Measurements from ENCODE around the gene YAE1.

Gene YAE1, protein sequence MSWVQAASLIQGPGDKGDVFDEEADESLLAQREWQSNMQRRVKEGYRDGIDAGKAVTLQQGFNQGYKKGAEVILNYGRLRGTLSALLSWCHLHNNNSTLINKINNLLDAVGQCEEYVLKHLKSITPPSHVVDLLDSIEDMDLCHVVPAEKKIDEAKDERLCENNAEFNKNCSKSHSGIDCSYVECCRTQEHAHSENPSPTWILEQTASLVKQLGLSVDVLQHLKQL

DNA sequence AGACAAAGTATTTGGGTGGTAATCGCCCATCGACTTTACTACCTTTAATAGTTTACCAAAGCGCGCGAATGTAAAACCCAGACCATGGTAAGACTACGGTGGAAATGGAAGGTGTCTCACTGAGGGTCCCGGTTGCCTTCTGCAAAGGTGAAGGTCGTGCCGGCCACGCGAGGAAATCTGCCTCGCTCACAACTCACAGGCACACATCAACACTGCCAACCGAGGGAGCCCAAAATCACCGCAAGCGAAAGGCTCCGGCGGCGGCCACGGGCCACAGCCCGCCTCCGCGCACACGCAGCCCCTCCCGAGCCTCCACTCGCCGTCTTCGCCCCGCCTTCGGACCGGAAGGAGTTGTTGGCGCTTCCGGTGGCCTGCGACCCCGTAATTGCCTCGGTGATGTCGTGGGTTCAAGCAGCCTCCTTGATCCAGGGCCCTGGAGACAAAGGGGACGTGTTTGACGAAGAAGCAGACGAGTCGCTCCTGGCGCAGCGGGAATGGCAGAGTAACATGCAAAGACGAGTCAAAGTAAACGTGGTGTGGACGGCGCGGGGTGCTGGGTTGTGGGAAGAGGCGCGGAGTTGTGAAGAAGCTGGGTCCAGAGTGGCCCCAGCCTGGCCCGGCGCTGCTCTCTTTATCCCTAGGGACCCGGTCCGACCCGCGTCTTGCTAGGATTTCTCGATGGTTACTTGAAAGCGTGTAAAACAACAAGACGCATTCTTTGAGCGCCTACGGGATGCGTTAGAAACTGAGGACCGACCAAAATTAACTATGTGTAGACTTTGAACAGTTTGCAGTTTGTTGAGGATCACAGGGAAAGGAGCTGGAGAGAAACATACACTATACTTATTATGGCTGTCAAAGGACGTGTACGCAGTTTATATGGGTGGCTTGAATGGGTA lies at the start of gene YAE1:
Gene YAE1 (plus strand): TSS at position 382 of the 899 bp plus-strand sequence. CDS start 15 bp downstream, at position 397.
- peak within 1 kb of the TSS; percentile 95 for H3K9ac ChIP-seq (ENCODE audit: insufficient read length, low read depth)
- DNase-seq (ENCODE audit: low read depth, low spot score), result peak; percentile 89
- peak within 1 kb of the TSS; percentile 90 for H3K4me3 ChIP-seq (ENCODE audit: insufficient read length, low read depth)
- no peak for TF ChIP-seq ZNF274 (IDR thresholded peaks at IDR 0.05; ENCODE audit: low read depth, low read length)
- no peak for TF ChIP-seq SUZ12 (IDR thresholded peaks at IDR 0.05; ENCODE audit: extremely low read depth, insufficient read depth, insufficient read length)
- TF ChIP-seq YY1 (IDR thresholded peaks at IDR 0.05; ENCODE audit: insufficient read depth, insufficient read length), result peak; percentile 23
- no peaks in the 10 kb centered on the region for H3K9me3 ChIP-seq (ENCODE audit: insufficient read depth, low read length)
- H3K4me1 ChIP-seq (ENCODE audit: insufficient read depth, insufficient read length), result no peaks in the 10 kb centered on the region
- H3K36me3 ChIP-seq (ENCODE audit: insufficient read depth, insufficient read length, low read length), result peaks cover 23% of the 10 kb centered on the region
- H3K27me3 ChIP-seq (ENCODE audit: insufficient read depth, insufficient read length), result no peaks in the 10 kb centered on the region

GRCh38 chr7:39516498-39516897 lies 49.7 kb upstream of the YAE1 start:
- Histone ChIP-seq H3K4me3 (ENCODE audit: insufficient read length, low read depth) (no peak overlapping the region), H3K36me3 (ENCODE audit: insufficient read depth, insufficient read length, low read length) (no peaks in the 10 kb centered on the region), H3K4me1 (ENCODE audit: insufficient read depth, insufficient read length) (no peaks in the 10 kb centered on the region), H3K27me3 (ENCODE audit: insufficient read depth, insufficient read length) (no peaks in the 10 kb centered on the region), H3K9me3 (ENCODE audit: insufficient read depth, low read length) (no peaks in the 10 kb centered on the region), H3K9ac (ENCODE audit: insufficient read length, low read depth) (no peak overlapping the region)
- DNase-seq (ENCODE audit: low read depth, low spot score), result no peak
- no peak for TF ChIP-seq YY1 (IDR thresholded peaks at IDR 0.05; ENCODE audit: insufficient read depth, insufficient read length)
- no peak for TF ChIP-seq ZNF274 (IDR thresholded peaks at IDR 0.05; ENCODE audit: low read depth, low read length)

DNA sequence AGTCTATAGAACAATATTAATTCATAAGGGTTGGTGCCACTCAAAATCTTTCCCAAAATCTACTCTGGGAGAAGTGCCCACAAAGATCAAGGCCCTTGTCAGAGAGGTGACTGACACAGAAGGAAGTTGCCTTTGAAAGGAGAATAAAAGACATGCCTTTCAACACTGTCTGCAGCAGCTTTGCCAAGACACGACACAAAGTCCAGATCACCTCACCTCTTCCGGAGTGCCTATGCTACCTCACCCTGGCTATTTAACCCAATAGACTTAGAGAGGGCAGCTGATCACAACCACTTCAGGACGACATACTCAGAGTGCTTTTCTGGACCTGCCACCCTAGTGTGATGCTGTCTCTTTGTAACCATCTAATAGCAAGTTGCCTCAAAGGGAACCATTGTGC lies 49.0 kb upstream of the YAE1 start:
- Histone ChIP-seq H3K9ac (ENCODE audit: insufficient read length, low read depth) (no peak overlapping the region), H3K4me1 (ENCODE audit: insufficient read depth, insufficient read length) (no peaks in the 10 kb centered on the region), H3K9me3 (ENCODE audit: insufficient read depth, low read length) (no peaks in the 10 kb centered on the region), H3K27me3 (ENCODE audit: insufficient read depth, insufficient read length) (no peaks in the 10 kb centered on the region), H3K36me3 (ENCODE audit: insufficient read depth, insufficient read length, low read length) (no peaks in the 10 kb centered on the region), H3K4me3 (ENCODE audit: insufficient read length, low read depth) (no peak overlapping the region)
- DNase-seq (ENCODE audit: low read depth, low spot score), result no peak
- TF ChIP-seq SUZ12 (IDR thresholded peaks at IDR 0.05; ENCODE audit: extremely low read depth, insufficient read depth, insufficient read length) (no peak), ZNF274 (IDR thresholded peaks at IDR 0.05; ENCODE audit: low read depth, low read length) (no peak), YY1 (IDR thresholded peaks at IDR 0.05; ENCODE audit: insufficient read depth, insufficient read length) (no peak)

GRCh38 chr7:39525926-39526325 lies 40.3 kb upstream of the YAE1 start:
- Histone ChIP-seq H3K4me3 (ENCODE audit: insufficient read length, low read depth) (no peak overlapping the region), H3K9me3 (ENCODE audit: insufficient read depth, low read length) (no peaks in the 10 kb centered on the region), H3K36me3 (ENCODE audit: insufficient read depth, insufficient read length, low read length) (no peaks in the 10 kb centered on the region), H3K4me1 (ENCODE audit: insufficient read depth, insufficient read length) (no peaks in the 10 kb centered on the region), H3K27me3 (ENCODE audit: insufficient read depth, insufficient read length) (no peaks in the 10 kb centered on the region), H3K9ac (ENCODE audit: insufficient read length, low read depth) (no peak overlapping the region)
- no peak for TF ChIP-seq YY1 (IDR thresholded peaks at IDR 0.05; ENCODE audit: insufficient read depth, insufficient read length)
- TF ChIP-seq SUZ12 (IDR thresholded peaks at IDR 0.05; ENCODE audit: extremely low read depth, insufficient read depth, insufficient read length), result no peak
- TF ChIP-seq ZNF274 (IDR thresholded peaks at IDR 0.05; ENCODE audit: low read depth, low read length), result no peak
- no peak for DNase-seq (ENCODE audit: low read depth, low spot score)

DNA sequence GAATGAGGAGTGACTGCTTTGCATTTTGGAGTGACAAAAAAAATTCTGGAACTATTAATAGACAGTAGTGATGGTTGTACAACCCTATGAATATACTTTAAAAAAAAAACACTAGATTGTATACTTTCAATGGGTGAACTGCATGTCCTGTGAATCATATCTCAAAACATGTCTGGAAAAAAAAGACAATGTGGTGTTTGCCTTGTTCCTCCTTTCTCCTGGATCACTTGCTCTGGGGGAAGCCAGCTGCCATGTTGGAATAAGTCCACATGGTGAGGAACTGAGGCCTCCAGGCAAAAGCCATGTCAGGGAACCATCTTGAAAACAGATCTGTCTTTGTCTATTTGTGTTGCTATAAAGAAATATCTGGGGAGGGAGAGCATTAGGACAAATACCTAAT lies 39.5 kb upstream of the YAE1 start:
- H3K27me3 ChIP-seq (ENCODE audit: insufficient read depth, insufficient read length), result no peaks in the 10 kb centered on the region
- no peak for DNase-seq (ENCODE audit: low read depth, low spot score)
- H3K9ac ChIP-seq (ENCODE audit: insufficient read length, low read depth), result no peak overlapping the region
- TF ChIP-seq ZNF274 (IDR thresholded peaks at IDR 0.05; ENCODE audit: low read depth, low read length), result no peak
- no peak for TF ChIP-seq YY1 (IDR thresholded peaks at IDR 0.05; ENCODE audit: insufficient read depth, insufficient read length)
- no peak for TF ChIP-seq SUZ12 (IDR thresholded peaks at IDR 0.05; ENCODE audit: extremely low read depth, insufficient read depth, insufficient read length)
- H3K4me3 ChIP-seq (ENCODE audit: insufficient read length, low read depth), result no peak overlapping the region
- H3K9me3 ChIP-seq (ENCODE audit: insufficient read depth, low read length), result no peaks in the 10 kb centered on the region
- H3K4me1 ChIP-seq (ENCODE audit: insufficient read depth, insufficient read length), result no peaks in the 10 kb centered on the region
- no peaks in the 10 kb centered on the region for H3K36me3 ChIP-seq (ENCODE audit: insufficient read depth, insufficient read length, low read length)

DNA sequence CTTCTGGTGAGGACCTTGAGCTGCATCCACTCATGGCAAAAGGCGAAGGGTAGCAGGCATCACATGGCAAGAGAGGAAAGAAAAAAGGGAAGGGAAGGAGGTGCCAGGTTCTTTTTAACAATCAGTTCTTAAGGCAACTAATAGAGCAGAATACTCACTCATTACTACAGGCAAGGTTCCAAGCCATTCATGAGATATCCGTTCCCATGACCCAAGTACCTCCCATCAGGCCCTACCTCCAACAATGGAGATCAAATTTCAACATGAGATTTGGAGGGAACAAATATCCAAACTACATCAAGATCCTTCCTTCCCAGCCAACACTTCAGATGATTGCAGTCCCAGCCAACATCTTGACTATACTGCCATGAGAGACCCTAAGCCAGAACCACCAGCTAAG lies 38.9 kb upstream of the YAE1 start:
- Histone ChIP-seq H3K9me3 (ENCODE audit: insufficient read depth, low read length) (no peaks in the 10 kb centered on the region), H3K36me3 (ENCODE audit: insufficient read depth, insufficient read length, low read length) (no peaks in the 10 kb centered on the region), H3K27me3 (ENCODE audit: insufficient read depth, insufficient read length) (no peaks in the 10 kb centered on the region), H3K4me1 (ENCODE audit: insufficient read depth, insufficient read length) (no peaks in the 10 kb centered on the region), H3K4me3 (ENCODE audit: insufficient read length, low read depth) (no peak overlapping the region), H3K9ac (ENCODE audit: insufficient read length, low read depth) (no peak overlapping the region)
- TF ChIP-seq ZNF274 (IDR thresholded peaks at IDR 0.05; ENCODE audit: low read depth, low read length) (no peak), YY1 (IDR thresholded peaks at IDR 0.05; ENCODE audit: insufficient read depth, insufficient read length) (no peak), SUZ12 (IDR thresholded peaks at IDR 0.05; ENCODE audit: extremely low read depth, insufficient read depth, insufficient read length) (no peak)
- no peak for DNase-seq (ENCODE audit: low read depth, low spot score)

DNA sequence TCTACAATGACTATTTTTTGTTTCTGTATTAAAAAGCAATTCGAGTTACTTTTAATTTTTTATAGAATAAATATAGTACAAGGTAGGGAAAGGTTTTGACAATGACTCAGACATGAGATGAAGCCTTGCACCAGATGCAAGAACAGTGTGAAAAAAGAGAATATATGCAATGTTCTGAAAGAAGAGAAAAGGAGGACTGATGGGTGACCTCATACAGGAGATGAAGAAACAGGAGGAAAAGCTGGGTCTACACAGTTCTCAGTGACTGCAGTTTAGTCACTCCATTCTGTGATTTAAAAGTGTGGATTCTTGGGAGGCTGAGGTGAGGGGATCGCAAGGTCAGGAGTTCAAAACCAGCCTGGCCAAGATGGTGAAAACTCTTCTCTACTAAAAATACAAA lies 38.3 kb upstream of the YAE1 start:
- Histone ChIP-seq H3K9ac (ENCODE audit: insufficient read length, low read depth) (no peak overlapping the region), H3K4me3 (ENCODE audit: insufficient read length, low read depth) (no peak overlapping the region), H3K4me1 (ENCODE audit: insufficient read depth, insufficient read length) (no peaks in the 10 kb centered on the region), H3K9me3 (ENCODE audit: insufficient read depth, low read length) (no peaks in the 10 kb centered on the region), H3K27me3 (ENCODE audit: insufficient read depth, insufficient read length) (no peaks in the 10 kb centered on the region), H3K36me3 (ENCODE audit: insufficient read depth, insufficient read length, low read length) (no peaks in the 10 kb centered on the region)
- DNase-seq (ENCODE audit: low read depth, low spot score), result no peak
- TF ChIP-seq ZNF274 (IDR thresholded peaks at IDR 0.05; ENCODE audit: low read depth, low read length) (no peak), YY1 (IDR thresholded peaks at IDR 0.05; ENCODE audit: insufficient read depth, insufficient read length) (no peak)
